Small intestine (tissue), 7 donors: ENCODE data around the gene IRF7. TPM values are rescaled to one million over a fixed set of nuclear protein-coding genes. Genes with fewer than 3 reads are reported as not detected.
"Not testable (repeated sequence)": the region's sequence is repeated elsewhere in the genome, so short reads cannot be mapped to it uniquely, and the experiment has no call there.

Source experiments
- DNase-seq, 2 donors: peaks; one replicate each; pipeline versions ENCODE4 v3.0.0 to v3.0.0-alpha.2; 2013
- FAIRE-seq: peaks from 2 replicates; lab custom pipeline; 2012; peaks lifted over from hg19 to GRCh38; lab: Jason Lieb, UNC
- H3K27ac ChIP-seq, 3 donors: one replicate each; pipeline ENCODE4 v1.5.1; 2013; ENCODE audit warnings: low read length in 2 of 3, mild to moderate bottlenecking in 2 of 3, control low read depth in 1 of 3, inconsistent platforms in 1 of 3, low read depth in 1 of 3, moderate library complexity in 1 of 3
- H3K27me3 ChIP-seq, 3 donors: one replicate each; pipeline ENCODE4 v1.6.1; 2013; ENCODE audit warnings: low read length in 3 of 3, inconsistent platforms in 1 of 3; ENCODE audit not compliant: control insufficient read depth in 3 of 3, insufficient read depth in 3 of 3
- H3K36me3 ChIP-seq, 3 donors: one replicate each; pipeline ENCODE4 v1.6.1; 2013; ENCODE audit warnings: low read length in 3 of 3, inconsistent platforms in 1 of 3, low read depth in 1 of 3, mild to moderate bottlenecking in 1 of 3, moderate library complexity in 1 of 3; ENCODE audit not compliant: control insufficient read depth in 3 of 3, insufficient read depth in 2 of 3
- H3K4me1 ChIP-seq, 3 donors: one replicate each; pipeline ENCODE4 v1.6.1; 2013; ENCODE audit warnings: low read length in 2 of 3, inconsistent platforms in 1 of 3, low read depth in 1 of 3, mild to moderate bottlenecking in 1 of 3, moderate library complexity in 1 of 3; ENCODE audit not compliant: control insufficient read depth in 3 of 3, insufficient read depth in 2 of 3
- H3K4me3 ChIP-seq, 3 donors: one replicate each; pipeline ENCODE4 v1.5.1; 2013; ENCODE audit warnings: low read length in 3 of 3, control low read depth in 1 of 3, inconsistent platforms in 1 of 3, low read depth in 1 of 3, mild to moderate bottlenecking in 1 of 3, moderate library complexity in 1 of 3
- H3K9me3 ChIP-seq, 2 donors: one replicate each; pipeline ENCODE4 v1.6.1; 2013; ENCODE audit warnings: low read depth in 1 of 2, low read length in 1 of 2; ENCODE audit not compliant: control insufficient read depth in 2 of 2, insufficient read depth in 1 of 2
- WGBS, 3 donors: extraction: QIAGEN DNeasy Blood & Tissue Kit; methylation state at CpG; one replicate each; pipeline ENCODE4 v1.1.7; 2013; 5-methylcytosine and 5-hydroxymethylcytosine counted together
- polyA plus RNA-seq, 4 donors: library from polyadenylated mRNA; stranded (reverse) in 3 of 4; unstranded in 1 of 4; fragments of 200-250 nt in 3 of 4; fragments of 120-200 nt in 1 of 4; gene quantifications; one replicate each; pipeline versions ENCODE4 v1.2.1 to v1.2.3, GENCODE V29; 2013
- donor health status: healthy with polysubstance abuse.
- donor health status: control.
- donor health status: control.
- donor health status: Bipolar disorder and iron deficiency.
- donor health status: healthy.

IRF7 gene
- polyA plus RNA-seq, 4 donors, result 14.5 to 115 (median 73.1) TPM

GRCh38 chr11:656866-657265 lies 41.1 kb upstream of the IRF7 start:
- WGBS, 3 donors, result 22 to 59% (median 47%) methylated on average over 7 of the region's 7 CpGs
- Histone ChIP-seq H3K36me3 (peaks cover 0 to 65% (median 2%) of the 10 kb centered on the region in 3 donors), H3K4me3 (no peak overlapping the region), H3K9me3 (no peaks in the 10 kb centered on the region), H3K4me1 (peaks cover 4 to 39% (median 10%) of the 10 kb centered on the region in 3 donors), H3K27ac (peak overlapping the region; percentile 52 to 93 (median 84)), H3K27me3 (no peaks in the 10 kb centered on the region)
- no peak for FAIRE-seq
- peak in 1 of 2 donors; percentile 53 for DNase-seq

GRCh38 chr11:656426-656825 lies 40.7 kb upstream of the IRF7 start:
- WGBS, 3 donors, result 75 to 88% (median 75%) methylated on average over 14 of the region's 14 CpGs
- Histone ChIP-seq H3K36me3 (peaks cover 0 to 62% (median 2%) of the 10 kb centered on the region in 3 donors), H3K27me3 (no peaks in the 10 kb centered on the region), H3K27ac (peak overlapping the region in 1 of 3 donors; percentile 93), H3K4me3 (no peak overlapping the region), H3K9me3 (no peaks in the 10 kb centered on the region), H3K4me1 (peaks cover 4 to 39% (median 10%) of the 10 kb centered on the region in 3 donors)
- DNase-seq (no peak), FAIRE-seq (no peak)

- Histone ChIP-seq H3K36me3 (peaks cover 0 to 62% (median 0%) of the 10 kb centered on the region in 3 donors), H3K9me3 (no peaks in the 10 kb centered on the region), H3K4me1 (peaks cover 4 to 39% (median 10%) of the 10 kb centered on the region in 3 donors), H3K27ac (peak overlapping the region; percentile 47 to 89 (median 71)), H3K4me3 (peak overlapping the region in 1 of 3 donors; percentile 26), H3K27me3 (no peaks in the 10 kb centered on the region)
- WGBS, 3 donors, result 12 to 67% (median 46%) methylated on average over 30 of the region's 30 CpGs
- peak; percentile 88 to 91 for DNase-seq
- no peak for FAIRE-seq
Observed at GRCh38 chr11:655036-655726, 39.4 kb upstream of the IRF7 start.

GRCh38 chr11:654444-654843 lies 38.7 kb upstream of the IRF7 start:
- not testable (repeated sequence) for H3K9me3 ChIP-seq, FAIRE-seq, H3K4me3 ChIP-seq, H3K27me3 ChIP-seq
- H3K4me1 ChIP-seq, result peaks cover 4 to 39% (median 10%) of the 10 kb centered on the region in 3 donors
- peaks cover 0 to 62% (median 0%) of the 10 kb centered on the region in 3 donors for H3K36me3 ChIP-seq
- 38 to 74% (median 64%) methylated on average over 11 to 12 of the region's 12 CpGs for WGBS, 3 donors
- peak overlapping the region in 1 of 3 donors; percentile 89 for H3K27ac ChIP-seq
- peak; percentile 24 to 87 for DNase-seq

- peaks cover 4 to 39% (median 9%) of the 10 kb centered on the region in 3 donors for H3K4me1 ChIP-seq
- no peak overlapping the region for H3K4me3 ChIP-seq
- peak overlapping the region in 1 of 3 donors; percentile 89 for H3K27ac ChIP-seq
- H3K27me3 ChIP-seq, result no peaks in the 10 kb centered on the region
- no peak for DNase-seq
- WGBS, 3 donors, result 91 to 94% (median 91%) methylated on average over 13 to 15 of the region's 15 CpGs
- peaks cover 0 to 61% (median 0%) of the 10 kb centered on the region in 3 donors for H3K36me3 ChIP-seq
- H3K9me3 ChIP-seq, result no peaks in the 10 kb centered on the region
- no peak for FAIRE-seq
Observed at GRCh38 chr11:653837-654236, 38.1 kb upstream of the IRF7 start.

- FAIRE-seq, H3K4me3 ChIP-seq, H3K9me3 ChIP-seq, H3K27me3 ChIP-seq, DNase-seq, H3K27ac ChIP-seq: not testable (repeated sequence)
- peaks cover 0 to 58% (median 0%) of the 10 kb centered on the region in 3 donors for H3K36me3 ChIP-seq
- WGBS, 3 donors, result 87 to 90% (median 87%) methylated on average over 14 of the region's 14 CpGs
- H3K4me1 ChIP-seq, result peaks cover 4 to 32% (median 9%) of the 10 kb centered on the region in 3 donors
Observed at GRCh38 chr11:653136-653535, 37.4 kb upstream of the IRF7 start.

- Histone ChIP-seq H3K4me1 (peaks cover 0 to 17% (median 4%) of the 10 kb centered on the region in 3 donors), H3K27me3 (no peaks in the 10 kb centered on the region), H3K36me3 (peaks cover 0 to 61% (median 0%) of the 10 kb centered on the region in 3 donors), H3K27ac (no peak overlapping the region), H3K9me3 (no peaks in the 10 kb centered on the region), H3K4me3 (no peak overlapping the region)
- DNase-seq, result no peak
- no peak for FAIRE-seq
- 94 to 98% (median 94%) methylated on average over 10 of the region's 10 CpGs for WGBS, 3 donors
Observed at GRCh38 chr11:650482-650881, 34.7 kb upstream of the IRF7 start.

GRCh38 chr11:647672-648158 lies 32.0 kb upstream of the IRF7 start:
- not testable (repeated sequence) for H3K27me3 ChIP-seq, H3K4me3 ChIP-seq, FAIRE-seq, H3K4me1 ChIP-seq, H3K9me3 ChIP-seq
- DNase-seq, result peak; percentile 55 to 63
- peak overlapping the region in 1 of 3 donors; percentile 64 for H3K27ac ChIP-seq
- H3K36me3 ChIP-seq, result peaks cover 0 to 67% (median 0%) of the 10 kb centered on the region in 3 donors
- WGBS, 3 donors, result 20 to 67% (median 56%) methylated on average over 9 to 10 of the region's 14 CpGs
